Measurements from ENCODE around the gene SEPHS2.

GRCh38 chr16:30406795-30407101 is 38.9 kb downstream of the SEPHS2 start:
- TF ChIP-seq CTCF (IDR thresholded peaks at IDR 0.05) = no peak
- TF ChIP-seq POLR2A (IDR thresholded peaks at IDR 0.05) = no peak
